Measurements from ENCODE around the gene RPL5. TPM values are rescaled to one million over a fixed set of nuclear protein-coding genes. Genes with fewer than 3 reads are reported as not detected.

The RPL5 gene
- total and polyA plus RNA-seq, 8 donors: 595 to 1,336 (median 893) TPM

GRCh38 chr1:92870591-92870990 is 38.8 kb downstream of the RPL5 start:
- no peak overlapping the region for H3K27ac ChIP-seq
- FAIRE-seq: no peak
- no peak for TF ChIP-seq CTCF (IDR thresholded peaks at IDR 0.05)
- DNase-seq: no peak
- intact Hi-C loops (cut with DNase I): no loop called here
- H3K4me1 ChIP-seq: no peaks in the 10 kb centered on the region
- 71 to 92% methylated on average over 2 of the region's 2 CpGs for WGBS, 2 donors
- H3K27me3 ChIP-seq: no peaks in the 10 kb centered on the region
- ATAC-seq: no peak
- no peaks in the 10 kb centered on the region for H3K9me3 ChIP-seq
- no peak overlapping the region for H3K4me3 ChIP-seq
- no peaks in the 10 kb centered on the region for H3K36me3 ChIP-seq

- ATAC-seq (no peak), FAIRE-seq (no peak), DNase-seq (no peak)
- Histone ChIP-seq H3K4me3 (no peak overlapping the region), H3K27ac (no peak overlapping the region), H3K4me1 (peaks cover 0 to 5% (median 0%) of the 10 kb centered on the region in 3 donors), H3K9me3 (no peaks in the 10 kb centered on the region), H3K27me3 (no peaks in the 10 kb centered on the region), H3K36me3 (no peaks in the 10 kb centered on the region)
- WGBS, 2 donors: 71 to 79% methylated on average over 2 of the region's 2 CpGs
- TF ChIP-seq CTCF (IDR thresholded peaks at IDR 0.05): no peak
- intact Hi-C loops (cut with DNase I): no loop called here
These were observed 40.9 kb downstream of the RPL5 start for GRCh38 chr1:92872719-92873118.

GRCh38 chr1:92874987-92875386 is 43.1 kb downstream of the RPL5 start:
- WGBS, 2 donors: 51 to 62% methylated on average over 2 of the region's 2 CpGs
- intact Hi-C loops (cut with DNase I): no loop called here
- no peak overlapping the region for H3K27ac ChIP-seq
- FAIRE-seq (no peak), ATAC-seq (no peak), DNase-seq (no peak)
- no peaks in the 10 kb centered on the region for H3K36me3 ChIP-seq
- no peaks in the 10 kb centered on the region for H3K27me3 ChIP-seq
- H3K4me1 ChIP-seq: peaks cover 0 to 7% (median 0%) of the 10 kb centered on the region in 3 donors
- H3K4me3 ChIP-seq: no peak overlapping the region
- no peak for TF ChIP-seq CTCF (IDR thresholded peaks at IDR 0.05)
- no peaks in the 10 kb centered on the region for H3K9me3 ChIP-seq

- Histone ChIP-seq H3K27me3 (no peaks in the 10 kb centered on the region), H3K36me3 (no peaks in the 10 kb centered on the region), H3K4me1 (peaks cover 0 to 7% (median 0%) of the 10 kb centered on the region in 3 donors), H3K4me3 (no peak overlapping the region), H3K27ac (no peak overlapping the region), H3K9me3 (no peaks in the 10 kb centered on the region)
- intact Hi-C loops (cut with DNase I): no loop called here
- no peak for DNase-seq
- no peak for TF ChIP-seq CTCF (IDR thresholded peaks at IDR 0.05)
- 96% methylated on average over 4 of the region's 4 CpGs for WGBS, 2 donors
- no peak for FAIRE-seq
- no peak for ATAC-seq
These were observed 44.5 kb downstream of the RPL5 start for GRCh38 chr1:92876351-92876750.

GRCh38 chr1:92877081-92877711 is 45.4 kb downstream of the RPL5 start:
- TF ChIP-seq CTCF (IDR thresholded peaks at IDR 0.05): no peak
- DNase-seq (no peak), FAIRE-seq (no peak), ATAC-seq (peak in 3 of 4 donors; percentile 22 to 38 (median 29))
- H3K4me3 ChIP-seq: no peak overlapping the region
- no peaks in the 10 kb centered on the region for H3K36me3 ChIP-seq
- peaks cover 0 to 7% (median 0%) of the 10 kb centered on the region in 3 donors for H3K4me1 ChIP-seq
- no peaks in the 10 kb centered on the region for H3K27me3 ChIP-seq
- intact Hi-C loops (cut with DNase I): no loop called here
- no peaks in the 10 kb centered on the region for H3K9me3 ChIP-seq
- WGBS, 2 donors: 16% methylated on average over 4 of the region's 4 CpGs
- no peak overlapping the region for H3K27ac ChIP-seq
